ENCODE measurements around the gene KIRREL3.
"Not testable (repeated sequence)": the region's sequence is repeated elsewhere in the genome, so short reads cannot be mapped to it uniquely, and the experiment has no call there.

The KIRREL3 gene

DNA sequence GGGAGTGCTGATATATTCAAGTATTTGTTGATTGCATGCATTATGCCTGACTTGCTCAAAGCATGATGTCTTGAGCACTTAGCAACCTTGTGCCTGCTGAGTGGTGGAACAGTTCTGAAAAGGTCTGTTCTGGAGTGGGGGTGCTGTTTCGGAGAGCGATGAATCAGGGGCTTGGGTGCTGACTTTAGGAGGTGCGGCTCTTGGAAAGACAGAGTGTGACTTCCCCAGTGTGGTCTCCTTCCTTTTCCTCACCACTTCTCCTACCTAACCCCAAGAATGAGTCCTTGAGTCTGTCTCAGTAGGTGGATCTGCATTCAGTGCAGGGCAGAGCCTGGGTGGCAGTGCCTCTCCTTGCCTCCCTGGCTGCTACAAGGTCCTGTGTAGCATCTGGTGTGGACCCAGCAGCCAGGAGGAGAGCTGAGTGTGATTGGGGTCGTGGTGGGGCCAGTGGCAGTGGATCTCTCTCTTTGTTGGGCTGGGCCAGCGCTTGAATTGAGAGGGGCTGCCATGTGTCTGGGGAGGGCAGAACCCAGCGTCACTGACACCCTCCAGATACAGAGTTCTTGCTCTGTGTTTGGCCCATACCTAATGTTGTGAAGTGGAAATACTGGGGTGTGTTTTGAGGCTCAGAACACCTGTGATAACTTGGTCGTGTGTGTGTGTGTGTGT lies 609.1 kb downstream of the KIRREL3 start:
- FAIRE-seq, result no peak

DNA sequence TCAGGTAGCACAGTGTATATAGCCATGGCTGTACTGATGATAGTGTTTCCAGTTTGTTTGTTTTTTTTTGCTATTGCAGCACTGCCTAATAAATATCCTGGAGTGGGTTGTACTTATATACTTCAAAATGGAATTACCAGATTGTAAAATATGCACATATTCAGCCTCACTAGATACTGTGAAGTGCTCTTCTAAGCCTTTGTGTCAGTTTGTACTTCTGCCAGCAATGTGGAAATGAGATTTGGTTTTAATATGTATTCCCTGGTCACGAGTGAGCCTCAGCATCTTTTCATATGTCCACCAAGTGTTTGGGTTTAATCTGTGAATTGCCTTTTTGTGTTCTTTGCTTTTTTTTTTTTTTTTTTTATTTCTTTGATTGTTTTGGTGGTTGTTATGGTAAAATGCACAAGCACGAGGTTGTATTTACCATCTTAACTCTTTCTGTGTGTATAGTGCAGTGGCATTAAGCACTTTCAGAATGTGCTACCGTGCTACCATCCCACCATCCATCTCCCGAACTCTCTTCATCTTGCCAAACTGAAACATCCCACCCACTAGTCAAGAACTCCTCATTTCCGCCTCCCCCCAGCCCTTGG lies 610.2 kb downstream of the KIRREL3 start:
- no peak for FAIRE-seq

DNA sequence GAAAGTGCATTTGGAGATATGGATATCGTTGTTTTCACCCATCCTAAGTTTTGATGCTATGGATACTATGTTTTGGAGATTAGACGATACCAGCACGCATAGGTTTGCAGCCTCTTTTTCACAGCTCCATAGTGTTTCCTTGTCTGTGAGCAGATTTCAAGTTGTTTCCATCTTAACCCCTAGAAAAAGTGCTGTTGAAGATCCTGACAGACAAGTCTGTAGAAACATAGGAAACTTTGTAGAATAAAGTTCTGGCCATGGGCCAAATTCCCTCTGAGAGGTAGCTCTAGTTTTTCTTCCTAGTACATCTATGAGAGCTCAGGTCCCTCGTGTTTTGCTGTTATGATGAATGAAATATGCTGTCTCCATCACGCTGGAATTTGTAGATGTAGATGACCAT lies 612.7 kb downstream of the KIRREL3 start:
- no peak for FAIRE-seq

DNA sequence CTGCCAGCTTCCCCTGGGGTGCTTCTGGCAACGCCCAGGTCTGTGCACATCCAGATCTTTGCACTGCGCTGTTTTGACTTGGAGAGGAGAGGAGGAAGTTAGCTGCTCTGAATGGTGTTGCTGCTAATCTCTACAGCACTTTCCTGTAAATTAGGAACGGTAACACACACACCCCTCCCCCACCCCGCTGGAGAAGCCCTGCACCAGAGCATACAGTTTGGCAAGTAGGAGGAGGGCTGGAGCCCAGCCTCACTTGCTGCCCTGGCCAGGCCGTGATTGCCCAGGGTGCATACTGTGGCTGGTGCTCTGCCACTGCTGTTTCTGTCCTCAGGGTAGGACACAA lies 613.9 kb downstream of the KIRREL3 start:
- not testable (repeated sequence) for FAIRE-seq

DNA sequence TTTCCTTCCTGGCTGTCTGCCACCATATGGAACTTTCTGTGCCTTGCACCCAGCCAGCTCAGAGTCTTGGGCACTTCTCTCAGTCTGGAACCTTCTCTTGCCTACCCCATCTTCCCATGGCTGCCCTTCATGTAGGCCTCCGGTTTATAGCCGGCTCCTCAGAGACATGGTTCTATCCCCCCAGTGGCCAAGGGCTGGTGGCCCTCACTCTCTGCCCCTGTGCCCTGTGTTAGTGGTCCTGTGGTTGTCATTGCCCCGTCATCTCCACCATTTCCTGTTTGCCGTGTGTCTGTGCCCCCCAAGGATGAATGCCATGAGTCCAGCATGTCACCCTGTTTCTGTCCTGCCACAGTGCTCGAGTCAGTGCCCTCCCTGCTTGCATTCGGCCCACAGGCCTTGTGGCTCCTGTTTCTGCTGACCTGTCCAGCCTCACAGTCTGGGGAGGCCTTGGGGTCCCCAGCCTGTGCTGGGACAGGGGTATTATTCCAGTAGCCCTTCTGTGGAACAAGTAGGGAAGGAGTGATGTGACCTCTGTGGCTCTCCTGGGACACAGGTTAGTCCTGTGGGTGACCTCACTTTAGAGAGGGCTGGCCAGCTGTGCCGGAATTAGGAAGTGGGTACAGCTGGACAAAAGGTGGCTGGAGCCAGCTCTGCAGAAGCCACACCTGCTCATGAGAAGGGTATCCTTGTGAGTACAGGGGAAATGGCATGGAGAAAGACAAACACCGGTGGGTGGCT lies 614.4 kb downstream of the KIRREL3 start:
- FAIRE-seq, result no peak

DNA sequence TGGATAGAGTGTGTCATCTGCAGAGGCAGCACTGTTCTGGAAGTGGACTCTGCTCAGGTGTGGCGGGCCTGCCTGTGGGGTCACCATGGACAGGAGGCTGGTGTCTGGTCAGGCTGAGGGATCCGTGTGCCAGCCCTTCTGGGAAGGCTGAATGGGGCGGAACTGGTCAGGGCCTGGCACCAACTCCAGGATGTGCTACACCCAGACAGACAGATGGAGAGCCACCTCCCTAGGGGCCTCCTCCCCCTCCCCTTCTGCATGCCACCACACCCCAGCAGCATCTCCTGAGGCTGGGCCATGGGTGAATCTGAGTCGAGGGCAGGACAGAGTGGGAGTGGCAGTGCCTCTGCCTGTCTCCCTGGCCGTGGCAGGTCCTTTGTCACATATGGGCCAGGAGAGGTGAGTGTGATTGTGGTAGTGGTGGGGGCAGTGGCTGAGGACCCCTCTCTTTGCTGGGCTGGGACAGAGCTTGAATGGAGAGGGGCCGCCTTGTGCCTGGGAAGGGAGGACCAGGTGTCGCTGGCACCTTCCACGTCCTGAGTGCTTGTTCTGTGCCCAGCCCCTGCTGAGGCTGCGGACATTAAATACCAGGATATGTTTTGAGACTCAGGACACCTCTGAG lies 616.0 kb downstream of the KIRREL3 start:
- FAIRE-seq, result no peak

DNA sequence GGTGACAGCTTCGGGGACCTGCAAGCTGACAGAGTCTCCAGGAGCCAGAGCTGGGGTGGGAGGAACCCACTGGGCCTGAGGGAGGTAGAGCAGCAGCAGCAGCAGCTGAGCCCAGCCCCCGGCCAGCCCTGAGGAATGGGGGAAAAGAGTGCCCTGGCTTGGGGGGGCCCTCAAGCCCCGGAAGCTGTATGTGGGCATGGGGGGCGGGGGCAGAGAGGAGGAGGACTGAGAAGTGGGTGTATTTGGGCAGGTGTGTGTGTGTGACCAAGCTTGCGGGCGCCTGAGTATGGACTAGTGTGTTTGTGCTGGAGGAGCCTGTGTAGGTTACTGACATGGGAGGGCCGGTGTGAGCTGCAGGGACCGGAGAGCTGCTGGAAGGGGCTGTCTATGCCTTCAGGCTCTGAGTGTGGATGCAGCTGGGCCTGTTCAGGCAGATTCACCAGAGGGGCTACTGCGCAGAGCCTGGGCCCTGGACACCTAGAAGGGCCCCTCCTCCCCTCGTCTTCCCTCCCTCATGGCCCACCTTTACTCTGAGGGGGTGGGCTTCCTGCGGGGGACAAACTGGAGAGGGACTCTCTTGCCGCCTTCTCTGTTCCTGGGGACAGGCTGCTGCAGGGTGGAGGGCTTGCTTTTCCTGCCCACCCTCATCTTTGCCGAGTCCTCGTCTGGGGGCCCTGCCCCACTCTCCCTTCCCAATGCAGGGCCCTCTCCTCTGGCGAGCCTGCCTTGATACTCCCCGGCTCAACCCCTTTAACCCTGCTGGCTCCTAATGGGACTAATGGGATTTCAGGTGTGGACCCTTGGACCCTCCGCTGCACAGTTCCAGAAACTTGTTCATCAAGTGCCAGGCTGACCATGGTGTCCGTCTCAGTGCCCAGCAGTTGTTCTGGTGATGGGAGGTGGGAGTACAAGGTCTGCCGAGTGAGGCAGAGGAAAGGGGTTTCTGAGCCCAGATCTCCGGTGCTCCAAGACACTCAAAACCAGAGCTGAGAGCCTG lies 616.9 kb downstream of the KIRREL3 start:
- FAIRE-seq, result no peak

DNA sequence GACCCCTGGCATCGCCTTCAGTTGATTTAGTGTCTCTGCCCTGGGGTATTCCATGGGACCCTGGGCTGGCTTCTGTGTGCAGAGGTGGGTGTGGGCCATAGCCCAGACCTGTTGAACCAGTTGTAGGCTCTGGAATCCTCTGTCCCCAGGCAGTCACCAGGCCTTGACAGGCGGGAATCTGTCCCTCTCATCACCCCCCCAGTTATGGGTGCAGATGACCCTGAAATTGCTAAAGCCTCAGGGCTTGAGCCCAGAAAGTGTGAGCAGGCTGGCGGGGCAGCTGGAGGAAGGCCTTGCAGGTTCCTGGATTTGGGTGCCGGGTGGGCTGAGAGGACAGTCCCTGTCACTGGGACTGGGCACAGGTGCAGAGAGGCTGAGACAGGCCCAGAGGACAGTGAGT lies 617.9 kb downstream of the KIRREL3 start:
- not testable (repeated sequence) for FAIRE-seq

DNA sequence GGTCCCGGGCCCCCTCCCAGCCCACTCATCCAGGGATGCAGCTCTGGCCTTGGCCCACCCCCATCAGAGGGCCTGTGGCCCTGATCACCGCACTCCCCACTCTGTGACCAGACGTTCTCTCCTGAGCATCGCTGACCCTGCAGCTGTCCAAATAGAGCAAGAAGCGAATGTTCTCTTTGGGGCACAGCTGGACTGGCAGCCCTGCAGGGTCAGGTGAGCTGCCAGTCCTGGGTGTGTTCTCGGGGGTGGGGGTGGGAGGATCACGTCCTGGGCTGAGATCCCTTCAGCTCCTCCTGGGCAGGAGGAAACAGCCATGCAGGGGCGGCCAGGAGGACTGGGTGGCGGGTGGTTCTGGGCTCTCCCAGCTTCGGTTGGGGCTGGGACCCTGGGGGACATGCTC lies 618.6 kb downstream of the KIRREL3 start:
- not testable (repeated sequence) for FAIRE-seq

DNA sequence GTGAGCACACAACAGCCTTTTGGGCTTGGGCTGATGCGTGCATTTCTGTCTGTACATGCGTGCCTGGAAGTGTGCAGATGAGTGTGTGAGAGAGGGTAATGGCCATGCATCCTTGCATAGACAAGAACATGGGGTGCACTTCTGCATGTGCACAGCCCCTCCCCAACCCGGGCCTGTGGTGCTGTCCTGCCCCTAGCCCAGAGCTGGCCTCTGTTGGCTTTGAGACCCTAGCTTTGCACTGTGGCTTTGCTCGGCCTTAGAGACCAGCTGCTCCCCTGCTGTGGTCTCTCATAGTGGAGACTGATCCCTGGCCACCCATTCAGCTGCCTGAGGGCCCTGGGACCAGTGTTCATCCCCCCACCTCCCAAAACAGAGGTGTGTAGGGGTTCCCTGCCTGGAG lies 619.7 kb downstream of the KIRREL3 start:
- no peak for FAIRE-seq

DNA sequence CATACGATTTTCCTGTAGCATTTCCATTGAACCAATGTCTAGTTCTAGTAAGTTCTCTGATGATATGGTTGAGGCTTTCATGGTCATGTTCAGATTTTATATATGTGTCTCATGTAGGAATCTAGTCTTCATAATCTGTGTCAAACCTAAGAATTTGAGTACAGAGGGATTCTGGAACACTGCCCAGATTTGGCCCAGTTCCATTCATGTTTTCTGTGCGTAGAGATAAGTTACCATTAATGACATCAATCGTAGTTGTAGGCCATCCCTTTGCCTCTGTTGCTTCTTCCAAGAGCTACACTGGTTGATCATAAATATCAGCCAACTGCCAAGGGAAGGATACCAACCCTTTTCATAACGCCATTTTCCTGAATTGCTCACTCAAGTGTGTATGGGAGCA lies 621.8 kb downstream of the KIRREL3 start:
- FAIRE-seq, result no peak

DNA sequence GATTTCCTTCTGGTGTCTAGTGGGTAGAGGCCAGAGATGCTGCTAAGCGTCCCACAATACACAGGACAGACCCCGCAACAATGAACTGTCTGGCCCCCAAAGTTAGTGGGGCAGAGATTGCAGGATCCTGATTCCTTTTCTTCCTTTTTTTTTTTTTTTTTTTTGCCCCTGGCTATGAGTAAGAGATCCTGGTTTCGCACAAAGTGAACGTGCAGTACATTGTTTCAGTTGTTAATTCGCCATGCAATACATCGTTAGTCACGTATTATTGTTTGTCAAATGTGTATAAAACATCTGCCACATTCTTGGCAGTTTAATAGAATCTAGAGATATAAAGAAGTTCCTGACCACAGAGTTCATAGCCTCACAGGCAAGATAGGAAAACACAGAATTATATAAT lies 624.8 kb downstream of the KIRREL3 start:
- no peak for FAIRE-seq

DNA sequence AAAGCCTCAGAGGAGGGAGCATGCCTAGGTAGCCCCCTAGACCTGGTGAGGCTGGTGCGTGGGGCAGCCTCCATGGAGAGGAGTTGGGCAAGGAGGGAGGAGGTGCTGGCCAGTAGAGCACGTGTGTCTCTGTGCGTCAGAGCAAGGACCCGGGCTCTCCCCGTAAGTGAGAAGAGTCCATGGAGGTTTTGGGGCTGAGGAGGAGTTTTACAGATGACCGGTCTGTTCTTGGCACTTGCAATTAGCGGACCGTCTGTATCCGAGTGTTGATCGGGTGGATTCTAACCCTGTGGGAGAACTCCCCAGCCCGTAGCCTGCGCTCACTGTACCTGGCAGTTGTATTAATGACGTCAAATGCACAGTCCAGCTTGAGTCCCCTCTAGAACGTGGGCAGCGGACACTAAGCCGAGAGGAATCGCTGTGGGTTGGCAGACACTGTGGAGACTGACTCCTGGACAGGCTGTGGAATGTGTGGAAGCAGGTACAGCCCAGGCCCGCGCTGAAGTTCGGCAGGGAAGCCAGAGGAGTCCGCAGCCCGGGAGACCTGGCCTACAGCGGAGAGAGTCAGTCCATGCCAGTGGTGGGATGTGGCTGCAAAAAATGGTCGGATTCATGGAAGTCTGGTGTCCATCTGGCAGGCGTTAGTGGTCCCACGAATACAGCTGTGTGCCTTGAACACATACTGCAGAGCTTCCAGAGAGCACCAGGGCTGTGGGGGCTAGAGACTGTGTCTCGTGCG lies 625.8 kb downstream of the KIRREL3 start:
- FAIRE-seq, result not testable (repeated sequence)

DNA sequence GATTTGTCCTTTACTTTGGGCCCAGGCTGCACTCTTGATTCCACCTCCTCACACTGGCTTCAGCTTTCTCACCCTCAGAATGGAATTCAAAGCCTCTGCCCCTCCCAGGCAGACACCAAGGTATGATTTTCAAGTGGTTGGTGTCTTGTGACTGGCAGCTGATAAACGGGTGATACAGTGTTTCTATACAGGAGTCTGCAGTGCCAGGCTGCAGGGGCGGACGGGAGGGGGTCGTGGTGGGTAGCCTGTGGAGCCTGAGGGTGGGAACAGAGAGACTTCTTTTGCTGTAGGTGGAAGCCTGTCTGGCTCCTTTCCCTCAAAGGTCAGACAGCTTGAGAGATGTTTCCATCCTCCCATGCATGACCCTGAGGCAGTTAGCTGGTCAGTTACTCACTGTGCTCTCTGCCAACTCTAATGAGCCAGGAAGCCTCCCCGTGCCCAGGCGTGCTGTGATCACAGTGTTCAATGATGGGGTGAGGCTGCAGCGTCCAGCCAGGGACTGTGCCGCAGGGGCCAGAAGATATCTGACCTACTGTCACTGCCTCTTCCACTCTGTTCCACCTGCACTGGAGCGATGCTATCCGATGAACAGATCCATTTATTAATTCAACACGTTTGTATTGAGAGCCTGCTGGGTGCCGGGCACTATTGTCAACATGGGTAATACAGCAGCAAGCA lies 627.0 kb downstream of the KIRREL3 start:
- not testable (repeated sequence) for FAIRE-seq
